Endothelial cell (in vitro differentiated cells): ENCODE results near the gene RPGR. TPM values are rescaled to one million over a fixed set of nuclear protein-coding genes. Genes with fewer than 3 reads are reported as not detected.
A peak's percentile ranks its signal among the peaks of the same experiment; 100 is the strongest.

Experiments used
- DNase-seq: peaks from one replicate; pipeline ENCODE4 v3.0.0; 2021; ENCODE audit warnings: low spot score
- H3K27ac Mint-ChIP-seq: one replicate; pipeline ENCODE4 v1.8.0; 2021; ENCODE audit warnings: mixed read lengths, inconsistent platforms; ENCODE audit not compliant: unreplicated experiment
- H3K27me3 Mint-ChIP-seq: one replicate; pipeline ENCODE4 v1.8.0; 2021; ENCODE audit warnings: mild to moderate bottlenecking, moderate library complexity, mixed read lengths, inconsistent platforms; ENCODE audit not compliant: unreplicated experiment
- H3K36me3 Mint-ChIP-seq: one replicate; pipeline ENCODE4 v1.8.0; 2021; ENCODE audit warnings: mild to moderate bottlenecking, low read depth, mixed read lengths, inconsistent platforms; ENCODE audit not compliant: unreplicated experiment
- H3K4me1 Mint-ChIP-seq: one replicate; pipeline ENCODE4 v1.8.0; 2021; ENCODE audit warnings: mild to moderate bottlenecking, mixed read lengths, inconsistent platforms; ENCODE audit not compliant: unreplicated experiment
- H3K4me3 Mint-ChIP-seq: one replicate; pipeline ENCODE4 v1.8.0; 2021; ENCODE audit warnings: mild to moderate bottlenecking, mixed read lengths, inconsistent platforms; ENCODE audit not compliant: unreplicated experiment
- H3K9me3 Mint-ChIP-seq: one replicate; pipeline ENCODE4 v1.8.0; 2021; ENCODE audit warnings: mixed read lengths, inconsistent platforms; ENCODE audit not compliant: unreplicated experiment
- CTCF ChIP-seq: fragments of 200-600 bp; sonication (generic); IDR thresholded peaks from one replicate; pipeline ENCODE4 v1.5.0; 2021; ENCODE audit warnings: antibody characterized with exemption; ENCODE audit not compliant: unreplicated experiment
- total RNA-seq: library from RNA; stranded (reverse); fragmentation: NEBNext Ultra II Directional; extraction: Animal tissue kit (Norgen Biotek cat#: 25700); gene quantifications from one replicate; pipeline ENCODE4 v1.2.1, GENCODE V29; 2021; ENCODE audit not compliant: unreplicated experiment

Gene RPGR
- total RNA-seq, 1 donor from 2014 or later: 17.2 TPM

GRCh38 chrX:38304010-38304409, 23.3 kb downstream of the RPGR start:
- DNase-seq: peak; percentile 11
- H3K4me3 Mint-ChIP-seq: no peak overlapping the region
- no peak overlapping the region for H3K27ac Mint-ChIP-seq
- H3K36me3 Mint-ChIP-seq: no peaks in the 10 kb centered on the region
- H3K27me3 Mint-ChIP-seq: no peaks in the 10 kb centered on the region
- H3K9me3 Mint-ChIP-seq: no peaks in the 10 kb centered on the region
- H3K4me1 Mint-ChIP-seq: no peaks in the 10 kb centered on the region
- peak; percentile 28 for TF ChIP-seq CTCF

GRCh38 chrX:38293741-38294140, 33.6 kb downstream of the RPGR start:
- no peak for TF ChIP-seq CTCF
- DNase-seq: no peak
- H3K4me3 Mint-ChIP-seq: no peak overlapping the region
- no peaks in the 10 kb centered on the region for H3K9me3 Mint-ChIP-seq
- no peaks in the 10 kb centered on the region for H3K36me3 Mint-ChIP-seq
- no peaks in the 10 kb centered on the region for H3K27me3 Mint-ChIP-seq
- H3K4me1 Mint-ChIP-seq: no peaks in the 10 kb centered on the region
- H3K27ac Mint-ChIP-seq: no peak overlapping the region

- Mint-ChIP-seq H3K27me3 (peaks cover 3% of the 10 kb centered on the region), H3K36me3 (peaks cover 18% of the 10 kb centered on the region), H3K9me3 (no peaks in the 10 kb centered on the region), H3K4me1 (no peaks in the 10 kb centered on the region), H3K27ac (peak overlapping the region; percentile 25), H3K4me3 (no peak overlapping the region)
- TF ChIP-seq CTCF: no peak
- no peak for DNase-seq
Measured at GRCh38 chrX:38287674-38288073, 39.6 kb downstream of the RPGR start.

GRCh38 chrX:38285649-38286048, 41.7 kb downstream of the RPGR start:
- H3K27me3 Mint-ChIP-seq: peaks cover 3% of the 10 kb centered on the region
- no peaks in the 10 kb centered on the region for H3K4me1 Mint-ChIP-seq
- no peaks in the 10 kb centered on the region for H3K9me3 Mint-ChIP-seq
- H3K4me3 Mint-ChIP-seq: no peak overlapping the region
- no peak overlapping the region for H3K27ac Mint-ChIP-seq
- peaks cover 18% of the 10 kb centered on the region for H3K36me3 Mint-ChIP-seq
- no peak for DNase-seq
- no peak for TF ChIP-seq CTCF

GRCh38 chrX:38282049-38282448, 45.3 kb downstream of the RPGR start:
- no peak overlapping the region for H3K4me3 Mint-ChIP-seq
- H3K27me3 Mint-ChIP-seq: peaks cover 3% of the 10 kb centered on the region
- TF ChIP-seq CTCF: no peak
- DNase-seq: peak; percentile 3
- no peaks in the 10 kb centered on the region for H3K4me1 Mint-ChIP-seq
- no peaks in the 10 kb centered on the region for H3K9me3 Mint-ChIP-seq
- H3K27ac Mint-ChIP-seq: no peak overlapping the region
- peaks cover 6% of the 10 kb centered on the region for H3K36me3 Mint-ChIP-seq
